Type B pancreatic cell (in vitro differentiated cells): Measurements from ENCODE around the gene ERBB3. TPM values are rescaled to one million over a fixed set of nuclear protein-coding genes. Genes with fewer than 3 reads are reported as not detected.
A peak's percentile ranks its signal among the peaks of the same experiment; 100 is the strongest.

ENCODE experiments used
- DNase-seq: peaks from one replicate; pipeline ENCODE4 v3.0.0; 2021; ENCODE audit warnings: mixed read lengths; ENCODE audit not compliant: unreplicated experiment; ENCODE audit errors: extremely low spot score
- H3K27ac Mint-ChIP-seq: 2 replicates; pipeline ENCODE4 v1.8.0; 2021; ENCODE audit warnings: mild to moderate bottlenecking, mixed read lengths
- H3K27me3 Mint-ChIP-seq: 2 replicates; pipeline ENCODE4 v1.8.0; 2021; ENCODE audit warnings: mixed read lengths
- H3K36me3 Mint-ChIP-seq: 2 replicates; pipeline ENCODE4 v1.8.0; 2021; ENCODE audit warnings: mixed read lengths
- H3K4me1 Mint-ChIP-seq: one replicate; pipeline ENCODE4 v1.8.0; 2021; ENCODE audit warnings: mixed read lengths; ENCODE audit not compliant: unreplicated experiment
- H3K4me3 Mint-ChIP-seq: 2 replicates; pipeline ENCODE4 v1.8.0; 2021; ENCODE audit warnings: mild to moderate bottlenecking, mixed read lengths
- H3K9me3 Mint-ChIP-seq: 2 replicates; pipeline ENCODE4 v1.8.0; 2021; ENCODE audit warnings: mixed read lengths
- total RNA-seq: library from RNA; stranded (reverse); gene quantifications from 2 replicates; pipeline ENCODE4 v1.2.1, GENCODE V29; 2021; ENCODE audit warnings: low replicate concordance
- TF ChIP-seq, protein P1 (sequence below): fragments of 200-600 bp; sonication (generic); conservative IDR thresholded peaks from 2 replicates; pipeline ENCODE4 v1.5.0; 2021; ENCODE audit warnings: antibody characterized with exemption, mild to moderate bottlenecking

The ERBB3 gene
- total RNA-seq, 1 donor from 2014 or later, result 76.5 TPM

DNA sequence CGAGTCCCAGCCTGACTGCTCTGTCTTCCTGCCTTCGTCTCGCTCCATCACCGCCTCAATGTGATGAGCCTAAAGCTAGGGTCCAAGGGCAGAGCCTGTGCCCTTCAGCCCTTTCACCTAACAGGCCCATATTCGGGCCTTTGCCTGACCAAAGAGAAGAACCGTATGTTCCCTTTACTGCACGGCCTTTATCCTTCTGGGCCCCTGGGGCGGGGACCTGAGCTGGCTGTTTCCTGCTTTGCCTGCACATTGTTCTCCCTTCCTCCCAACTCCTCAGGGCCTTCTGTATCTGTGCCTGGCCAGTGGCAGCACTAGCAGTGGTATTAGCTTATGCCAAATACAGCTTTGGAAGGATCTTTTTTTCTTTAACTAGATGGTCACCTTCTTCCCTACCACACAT is 63.9 kb downstream of the ERBB3 start:
- H3K4me1 Mint-ChIP-seq, result peaks cover 6% of the 10 kb centered on the region
- no peak for DNase-seq
- H3K36me3 Mint-ChIP-seq, result peaks cover 27% of the 10 kb centered on the region
- no peaks in the 10 kb centered on the region for H3K27me3 Mint-ChIP-seq
- H3K27ac Mint-ChIP-seq, result no peak overlapping the region
- no peaks in the 10 kb centered on the region for H3K9me3 Mint-ChIP-seq
- TF ChIP-seq, protein P1, sequence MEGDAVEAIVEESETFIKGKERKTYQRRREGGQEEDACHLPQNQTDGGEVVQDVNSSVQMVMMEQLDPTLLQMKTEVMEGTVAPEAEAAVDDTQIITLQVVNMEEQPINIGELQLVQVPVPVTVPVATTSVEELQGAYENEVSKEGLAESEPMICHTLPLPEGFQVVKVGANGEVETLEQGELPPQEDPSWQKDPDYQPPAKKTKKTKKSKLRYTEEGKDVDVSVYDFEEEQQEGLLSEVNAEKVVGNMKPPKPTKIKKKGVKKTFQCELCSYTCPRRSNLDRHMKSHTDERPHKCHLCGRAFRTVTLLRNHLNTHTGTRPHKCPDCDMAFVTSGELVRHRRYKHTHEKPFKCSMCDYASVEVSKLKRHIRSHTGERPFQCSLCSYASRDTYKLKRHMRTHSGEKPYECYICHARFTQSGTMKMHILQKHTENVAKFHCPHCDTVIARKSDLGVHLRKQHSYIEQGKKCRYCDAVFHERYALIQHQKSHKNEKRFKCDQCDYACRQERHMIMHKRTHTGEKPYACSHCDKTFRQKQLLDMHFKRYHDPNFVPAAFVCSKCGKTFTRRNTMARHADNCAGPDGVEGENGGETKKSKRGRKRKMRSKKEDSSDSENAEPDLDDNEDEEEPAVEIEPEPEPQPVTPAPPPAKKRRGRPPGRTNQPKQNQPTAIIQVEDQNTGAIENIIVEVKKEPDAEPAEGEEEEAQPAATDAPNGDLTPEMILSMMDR, result no peak
- H3K4me3 Mint-ChIP-seq, result no peak overlapping the region

DNA sequence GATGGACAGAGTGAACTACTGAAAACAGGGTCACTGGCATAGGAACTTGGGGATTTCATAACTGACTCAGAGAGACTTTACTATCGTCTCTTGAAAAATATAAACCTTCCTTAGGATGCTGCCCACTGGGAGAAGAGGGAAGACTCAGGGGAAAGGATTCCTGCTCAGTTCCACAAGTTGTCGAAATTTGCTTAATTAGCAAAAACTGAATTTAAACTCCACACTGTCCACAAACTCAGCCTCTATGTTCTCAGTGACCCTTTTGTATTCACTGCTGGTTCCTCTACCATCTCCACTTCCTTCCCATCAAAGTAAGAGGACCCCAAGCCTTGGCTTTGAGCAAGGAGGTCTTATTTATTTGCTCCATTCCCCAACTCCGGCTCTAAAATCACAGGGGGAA is 65.3 kb downstream of the ERBB3 start:
- peaks cover 23% of the 10 kb centered on the region for H3K36me3 Mint-ChIP-seq
- H3K27me3 Mint-ChIP-seq, result no peaks in the 10 kb centered on the region
- H3K27ac Mint-ChIP-seq, result no peak overlapping the region
- TF ChIP-seq, protein P1, result no peak
- peaks cover 6% of the 10 kb centered on the region for H3K4me1 Mint-ChIP-seq
- no peak overlapping the region for H3K4me3 Mint-ChIP-seq
- H3K9me3 Mint-ChIP-seq, result no peaks in the 10 kb centered on the region
- no peak for DNase-seq

DNA sequence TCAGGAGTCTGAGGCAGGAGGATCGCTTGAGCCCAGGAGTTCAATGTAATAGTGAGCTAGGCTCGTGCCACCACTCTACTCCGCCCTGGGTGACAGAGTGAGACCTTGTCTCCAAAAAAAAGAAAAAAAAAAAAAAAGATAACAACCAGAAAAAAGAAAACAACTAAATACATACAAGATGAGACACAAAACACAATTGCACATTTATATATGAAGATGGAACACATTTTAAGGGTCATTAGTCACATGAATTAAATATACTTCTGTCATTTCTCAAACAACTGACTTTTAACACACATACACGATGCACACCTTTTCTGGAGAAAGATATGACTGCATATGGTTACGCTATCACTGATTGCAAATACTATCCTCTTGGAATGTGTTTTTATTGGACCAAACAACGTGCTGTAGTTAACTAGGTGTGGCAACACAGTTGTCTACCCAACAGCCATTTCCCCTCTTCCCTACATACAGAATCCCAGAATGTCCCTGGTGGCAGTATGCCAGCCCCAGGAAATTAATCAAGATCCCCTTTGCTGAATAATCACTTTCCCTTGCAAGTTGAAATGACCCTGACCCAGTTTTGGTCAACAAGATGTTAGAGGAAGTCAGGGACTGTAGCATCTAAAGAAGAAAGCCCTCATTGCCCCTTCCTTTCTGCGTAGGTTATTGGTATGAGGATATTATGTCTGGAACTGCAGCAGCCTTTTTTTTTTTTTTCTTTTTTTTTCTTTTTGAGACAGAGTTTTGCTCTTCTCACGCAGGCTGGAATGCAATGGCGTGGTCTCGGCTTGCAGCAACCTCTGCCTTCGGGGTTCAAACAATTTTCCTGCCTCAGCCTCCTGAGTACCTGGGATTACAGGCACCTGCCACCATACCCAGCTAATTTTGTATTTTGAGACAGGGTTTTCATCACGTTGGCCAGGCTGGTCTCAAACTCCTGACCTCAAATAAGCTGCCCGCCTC is 66.8 kb downstream of the ERBB3 start:
- Mint-ChIP-seq H3K9me3 (no peaks in the 10 kb centered on the region), H3K36me3 (peaks cover 13% of the 10 kb centered on the region), H3K4me1 (peaks cover 18% of the 10 kb centered on the region), H3K4me3 (peak overlapping the region; percentile 17), H3K27ac (peak overlapping the region; percentile 77), H3K27me3 (no peaks in the 10 kb centered on the region)
- TF ChIP-seq, protein P1, result no peak
- no peak for DNase-seq

DNA sequence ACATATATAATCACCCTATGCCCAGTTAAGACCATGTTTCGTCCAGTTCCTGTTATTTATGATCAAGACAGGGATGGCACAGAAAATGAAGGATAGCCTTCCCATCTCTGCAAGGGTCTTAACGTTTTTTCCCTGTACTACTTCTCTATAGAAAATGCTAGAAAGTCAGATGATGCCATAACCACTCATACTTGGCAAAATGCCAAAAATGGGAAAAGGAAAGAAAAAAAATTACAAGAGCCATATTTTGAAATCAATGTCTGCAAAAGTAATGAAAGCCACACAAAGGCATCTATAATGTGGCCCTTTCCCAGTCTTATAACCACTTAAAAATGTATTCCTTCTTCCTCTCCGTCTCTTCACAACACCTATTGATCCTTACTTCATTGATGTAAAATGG is 70.6 kb downstream of the ERBB3 start:
- Mint-ChIP-seq H3K4me1 (peaks cover 33% of the 10 kb centered on the region), H3K36me3 (peaks cover 4% of the 10 kb centered on the region), H3K4me3 (peak overlapping the region; percentile 94), H3K27ac (peak overlapping the region; percentile 74), H3K27me3 (no peaks in the 10 kb centered on the region), H3K9me3 (no peaks in the 10 kb centered on the region)
- TF ChIP-seq, protein P1, result no peak
- no peak for DNase-seq

DNA sequence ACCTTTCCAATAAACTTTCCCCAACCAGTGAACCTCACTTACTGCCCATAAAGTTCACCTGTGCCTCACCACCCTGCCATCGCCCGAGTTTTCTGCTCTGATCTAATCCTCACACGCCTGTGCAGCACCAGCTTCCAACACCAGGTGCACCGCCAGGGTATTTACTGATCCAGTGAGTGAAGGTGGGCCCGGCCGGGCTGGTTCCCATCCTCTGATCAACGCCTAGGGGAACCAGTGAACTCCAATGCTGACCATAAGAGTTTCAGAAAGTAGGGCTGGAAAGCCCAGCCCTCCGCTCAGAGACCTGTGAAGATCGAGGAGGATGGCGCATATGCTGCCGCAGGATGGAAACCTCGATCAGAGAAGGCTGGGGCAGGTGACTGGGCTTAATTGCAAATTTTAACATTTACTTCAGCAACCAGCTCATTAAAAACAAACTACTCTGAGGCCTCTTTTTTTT is 71.7 kb downstream of the ERBB3 start:
- H3K27ac Mint-ChIP-seq, result peak overlapping the region; percentile 97
- no peaks in the 10 kb centered on the region for H3K9me3 Mint-ChIP-seq
- DNase-seq, result no peak
- peak overlapping the region; percentile 94 for H3K4me3 Mint-ChIP-seq
- H3K4me1 Mint-ChIP-seq, result peaks cover 33% of the 10 kb centered on the region
- no peaks in the 10 kb centered on the region for H3K27me3 Mint-ChIP-seq
- peaks cover 4% of the 10 kb centered on the region for H3K36me3 Mint-ChIP-seq
- TF ChIP-seq, protein P1, result peak; percentile 67
